Measurements from ENCODE around the gene PDXK.
"Not testable (repeated sequence)": the region's sequence is repeated elsewhere in the genome, so short reads cannot be mapped to it uniquely, and the experiment has no call there.

PDXK gene

DNA sequence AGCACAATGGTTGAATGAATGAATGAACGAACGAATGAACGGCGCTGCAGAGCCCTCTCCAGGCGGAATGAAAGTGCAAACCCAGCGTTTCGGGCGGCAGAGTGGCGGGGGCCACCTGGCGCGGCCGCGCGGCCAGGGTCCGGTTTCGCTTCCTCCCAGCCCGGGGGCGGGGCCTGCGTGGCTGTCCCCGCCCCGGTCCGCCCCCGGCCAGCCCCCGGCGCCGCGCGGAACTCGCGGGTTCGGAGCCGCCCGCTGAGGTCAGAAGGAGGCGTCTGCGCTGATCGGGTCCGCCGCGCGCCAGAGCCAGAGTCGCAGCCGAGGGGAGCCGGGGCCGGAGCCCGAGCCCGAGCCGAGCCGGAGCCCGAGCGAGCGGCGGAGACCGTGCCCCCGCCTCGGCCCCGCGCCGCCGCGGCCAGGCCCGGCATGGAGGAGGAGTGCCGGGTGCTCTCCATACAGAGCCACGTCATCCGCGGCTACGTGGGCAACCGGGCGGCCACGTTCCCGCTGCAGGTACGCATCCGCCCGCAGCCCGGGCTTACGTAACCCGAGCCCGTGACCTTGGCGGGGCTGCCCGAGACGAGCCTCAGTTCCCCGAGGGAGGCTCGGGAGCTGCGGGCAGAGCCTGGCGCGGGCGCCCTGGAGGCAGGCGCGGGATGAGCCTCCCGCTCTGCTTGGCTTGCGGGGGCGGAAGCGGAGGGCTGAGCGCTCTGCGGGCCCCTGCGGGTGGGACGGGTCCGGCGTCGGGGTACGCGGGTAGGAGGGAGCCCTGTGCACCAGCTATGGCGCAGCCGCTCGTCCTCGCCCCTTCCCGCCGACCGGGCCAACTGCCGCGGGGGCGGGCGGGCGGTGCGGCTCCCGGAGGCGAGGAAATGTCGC lies at the start of gene PDXK:
TSS of gene PDXK (plus strand) at position 258 of the 876 bp plus-strand sequence. CDS start at position 424, 166 bp downstream.
- peak; percentile 97 for DNase-seq

DNA sequence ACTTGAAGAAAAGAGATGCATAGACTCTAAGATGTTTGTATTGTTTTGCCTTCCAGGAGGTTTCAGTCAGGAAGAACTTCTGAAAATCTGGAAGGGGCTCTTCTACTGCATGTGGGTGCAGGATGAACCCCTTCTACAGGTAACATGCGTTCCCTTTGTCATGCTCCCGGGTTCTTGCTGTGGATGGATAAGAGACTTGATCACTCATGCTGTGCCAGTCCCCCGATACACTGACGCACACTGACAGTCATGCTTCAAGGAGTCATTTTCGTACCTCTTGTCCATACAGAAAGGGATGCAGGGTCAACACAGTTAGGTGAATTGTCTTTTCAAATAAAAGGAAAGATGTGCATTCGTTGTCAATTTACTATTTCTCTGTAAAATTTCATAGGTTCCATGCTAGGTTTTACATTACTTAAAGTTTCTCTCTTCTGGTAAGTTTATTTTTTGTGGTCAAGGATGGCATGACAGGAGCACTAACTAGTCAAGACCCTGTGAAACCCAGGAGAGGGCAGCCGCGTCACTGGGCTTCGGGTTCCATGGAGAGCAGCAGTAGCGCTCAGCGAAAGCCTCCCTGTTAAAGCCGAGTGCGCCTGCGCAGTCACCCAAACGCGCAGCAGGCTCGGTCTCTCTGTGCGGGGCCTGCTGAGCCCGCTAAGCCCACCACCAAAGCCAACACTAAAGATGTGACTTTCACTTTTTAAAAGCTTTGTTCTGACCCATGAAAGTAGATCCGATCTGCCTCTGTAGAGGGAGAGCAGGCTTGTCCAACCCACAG lies 48.9 kb upstream of the PDXK start:
- DNase-seq = no peak

DNA sequence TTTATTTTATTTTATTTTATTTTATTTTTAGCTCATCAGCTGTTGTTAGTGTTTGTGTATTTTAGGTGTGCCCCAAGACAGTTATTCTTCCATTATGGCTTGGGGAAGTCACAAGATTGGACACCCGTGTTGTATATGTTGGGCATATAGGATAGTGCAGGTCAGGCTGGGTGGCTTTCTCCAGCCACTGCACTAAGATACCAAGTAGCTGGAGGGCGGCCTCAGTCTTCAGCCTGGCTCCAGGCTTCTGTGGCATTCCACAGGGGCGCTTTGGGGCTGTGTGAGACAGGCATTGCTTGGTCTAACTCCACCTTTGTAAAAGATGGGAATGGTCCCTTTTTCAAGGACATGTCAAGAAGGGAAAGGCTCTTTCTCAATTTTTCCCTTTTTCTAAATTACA lies 43.1 kb upstream of the PDXK start:
- DNase-seq = no peak

DNA sequence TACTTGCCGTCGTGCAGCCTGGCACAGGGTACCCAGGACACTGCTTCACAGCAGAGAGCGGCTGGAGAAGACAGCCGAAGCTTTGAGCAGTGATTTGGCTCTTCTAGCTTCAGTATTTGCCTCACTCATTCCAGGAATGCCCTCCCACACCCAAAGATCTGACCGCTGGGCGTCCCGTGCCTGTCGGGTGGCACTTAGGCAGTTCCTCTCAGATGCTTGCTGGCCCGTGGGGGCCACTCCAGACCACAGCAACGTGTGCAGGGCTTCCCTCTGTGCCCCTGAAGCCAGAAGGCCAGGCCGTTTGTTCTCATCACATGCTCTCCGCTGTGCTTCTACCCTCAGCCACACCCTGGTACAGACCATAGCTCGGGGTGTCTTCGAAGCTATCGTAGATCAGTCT lies 42.5 kb upstream of the PDXK start:
- no peak for DNase-seq

DNA sequence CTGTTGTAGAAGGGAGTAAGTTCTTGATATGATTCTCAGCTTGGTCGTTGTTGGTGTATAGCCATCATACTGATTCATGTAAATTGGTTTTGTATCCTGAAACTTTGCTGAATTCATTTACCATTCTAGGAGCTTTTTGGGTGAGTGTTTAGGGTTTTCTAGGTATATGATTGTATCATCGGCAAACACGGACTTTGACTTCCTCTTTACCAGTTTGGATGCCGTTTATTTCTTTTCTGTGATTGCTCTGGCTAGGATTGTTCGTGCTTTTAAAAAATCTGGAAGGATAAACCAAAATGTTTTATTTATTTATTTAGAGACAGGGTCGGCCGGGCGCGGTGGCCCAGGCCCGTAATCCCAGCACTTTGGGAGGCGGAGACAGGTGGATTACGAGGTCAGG lies 39.0 kb upstream of the PDXK start:
- DNase-seq = no peak

DNA sequence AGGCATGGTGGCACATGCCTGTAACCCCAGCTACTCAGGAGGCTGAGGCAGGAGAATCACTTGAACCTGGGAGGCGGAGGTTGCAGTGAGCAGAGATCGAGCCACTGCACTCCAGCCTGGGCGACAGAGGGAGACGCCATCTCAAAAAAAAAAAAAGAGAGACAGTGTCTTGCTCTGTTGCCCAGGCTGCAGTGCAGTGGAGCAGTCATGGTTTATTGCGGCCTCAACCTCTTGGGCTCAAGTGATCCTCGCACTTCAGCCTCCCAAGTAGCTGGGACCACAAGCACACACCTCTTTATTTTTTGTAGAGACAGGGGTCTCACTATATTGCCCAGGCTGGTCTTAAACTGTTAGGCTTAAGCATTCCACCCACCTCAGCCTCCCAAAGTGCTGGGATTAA lies 38.5 kb upstream of the PDXK start:
- DNase-seq = not testable (repeated sequence)

DNA sequence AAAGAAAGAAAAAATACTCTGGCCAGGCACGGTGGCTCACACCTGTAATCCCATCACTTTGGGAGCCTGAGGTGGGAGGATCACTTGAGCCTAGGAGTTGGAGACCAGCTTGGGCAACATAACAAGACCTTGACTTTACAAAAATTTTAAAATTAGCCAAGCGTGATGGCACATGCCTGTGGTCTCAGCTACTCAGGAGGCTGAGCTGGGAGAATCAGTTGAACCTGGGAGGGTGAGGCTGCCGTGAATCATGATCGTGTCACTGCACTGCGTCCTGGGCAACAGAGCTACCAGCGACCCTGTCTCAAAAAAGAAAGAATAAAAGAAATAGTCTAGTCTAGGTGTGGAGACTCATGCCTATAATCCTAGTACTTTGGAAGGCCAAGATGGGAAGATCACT lies 37.3 kb upstream of the PDXK start:
- no peak for DNase-seq

DNA sequence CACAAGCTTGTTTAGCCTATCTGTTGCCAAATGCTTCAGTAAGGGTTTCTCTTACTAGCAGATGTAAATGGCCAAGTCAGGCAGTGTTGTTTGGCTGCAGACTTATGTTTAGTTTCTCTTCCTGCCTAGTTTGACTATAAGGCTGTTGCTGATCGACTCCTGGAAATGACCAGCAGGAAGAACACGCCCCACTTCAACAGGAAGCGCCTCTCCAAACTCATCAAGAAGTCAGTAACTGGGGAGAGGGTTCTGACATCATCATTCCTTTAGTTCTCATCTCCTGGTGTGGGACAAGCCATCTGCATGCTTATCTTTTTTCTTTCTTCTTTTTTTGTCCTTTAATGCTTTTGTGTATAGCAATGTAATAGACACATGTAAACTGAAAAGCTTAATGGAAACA lies 34.5 kb upstream of the PDXK start:
- DNase-seq = peak; percentile 29

DNA sequence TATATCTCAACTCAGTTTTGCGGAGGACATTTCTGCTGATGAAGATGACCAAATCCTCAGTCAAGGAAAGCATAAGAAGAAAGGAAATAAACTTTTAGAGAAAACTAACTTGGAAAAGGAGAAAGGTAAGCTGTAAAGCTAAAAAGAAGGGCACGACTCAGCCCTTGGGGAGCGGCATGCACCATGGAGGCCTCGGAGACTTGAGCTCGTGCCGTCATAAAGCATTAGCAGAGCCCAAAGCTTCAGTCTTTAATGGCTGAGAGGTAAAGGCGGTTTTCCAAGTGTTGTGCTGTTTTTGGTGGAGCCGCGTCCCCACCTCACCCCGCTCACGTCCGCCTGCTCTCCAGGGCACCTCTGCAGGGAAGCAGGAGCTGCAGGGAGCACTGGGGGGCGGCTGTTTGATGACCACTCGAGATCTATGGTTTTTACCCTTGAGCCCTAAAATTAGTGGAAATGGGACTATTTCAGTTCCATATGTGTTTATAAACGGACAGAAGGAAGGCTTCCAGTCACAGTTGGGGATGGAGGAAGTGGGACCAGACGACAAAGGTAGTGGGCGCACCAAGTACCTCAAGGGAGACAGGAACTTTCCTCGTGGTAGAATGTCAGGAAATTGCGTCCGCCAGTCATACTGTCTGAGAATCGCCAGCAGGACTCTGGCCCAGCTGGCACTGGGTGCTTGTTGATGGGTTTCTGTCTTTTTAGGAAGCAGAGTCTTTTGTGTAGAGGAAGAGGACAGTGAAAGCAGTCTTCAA lies 31.9 kb upstream of the PDXK start:
- DNase-seq = no peak

DNA sequence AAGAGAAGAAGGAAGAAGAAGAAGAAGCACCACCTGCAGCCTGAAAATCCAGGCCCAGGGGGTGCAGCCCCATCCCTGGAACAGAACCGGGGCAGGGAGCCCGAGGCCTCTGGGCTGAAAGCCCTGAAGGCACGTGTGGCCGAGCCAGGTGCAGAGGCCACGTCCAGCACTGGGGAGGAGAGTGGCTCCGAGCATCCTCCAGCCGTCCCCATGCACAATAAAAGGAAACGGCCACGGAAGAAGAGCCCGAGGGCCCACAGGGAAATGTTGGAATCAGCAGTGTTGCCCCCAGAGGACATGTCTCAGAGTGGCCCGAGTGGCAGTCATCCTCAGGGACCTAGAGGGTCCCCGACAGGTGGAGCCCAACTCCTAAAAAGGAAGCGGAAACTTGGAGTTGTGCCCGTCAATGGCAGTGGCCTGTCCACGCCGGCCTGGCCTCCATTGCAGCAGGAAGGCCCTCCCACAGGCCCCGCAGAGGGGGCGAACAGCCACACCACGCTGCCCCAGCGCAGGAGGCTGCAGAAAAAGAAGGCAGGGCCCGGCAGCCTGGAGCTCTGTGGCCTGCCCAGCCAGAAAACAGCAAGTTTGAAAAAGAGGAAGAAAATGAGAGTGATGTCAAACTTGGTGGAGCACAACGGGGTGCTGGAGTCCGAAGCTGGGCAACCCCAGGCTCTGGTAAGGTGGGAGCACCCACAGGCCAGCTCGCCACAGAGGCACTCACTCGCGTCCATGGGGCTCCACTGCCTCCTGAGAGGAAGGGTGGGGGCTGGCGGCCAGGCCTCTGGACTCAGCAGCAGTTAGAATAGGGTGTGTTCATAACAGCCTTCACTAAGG lies 31.1 kb upstream of the PDXK start:
- no peak for DNase-seq

DNA sequence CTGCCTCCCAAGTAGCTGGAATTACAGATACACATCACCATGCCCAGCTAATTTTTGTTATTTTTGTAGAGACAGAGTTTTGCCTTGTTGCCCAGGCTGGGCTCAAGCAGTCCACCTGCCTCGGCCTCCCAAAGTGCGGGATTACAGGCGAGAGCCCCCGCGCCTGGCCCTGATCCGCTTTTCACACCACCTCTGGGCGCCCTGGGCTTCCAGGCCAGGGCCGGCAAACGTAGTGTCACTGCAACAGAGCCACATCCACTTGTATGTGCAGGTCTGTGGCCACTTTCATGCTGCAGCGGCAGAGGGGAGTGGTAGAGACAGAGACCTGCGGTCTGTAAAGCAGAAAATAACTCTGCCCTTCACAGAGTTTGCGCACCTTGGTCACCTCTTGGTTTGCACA lies 30.0 kb upstream of the PDXK start:
- DNase-seq = no peak

DNA sequence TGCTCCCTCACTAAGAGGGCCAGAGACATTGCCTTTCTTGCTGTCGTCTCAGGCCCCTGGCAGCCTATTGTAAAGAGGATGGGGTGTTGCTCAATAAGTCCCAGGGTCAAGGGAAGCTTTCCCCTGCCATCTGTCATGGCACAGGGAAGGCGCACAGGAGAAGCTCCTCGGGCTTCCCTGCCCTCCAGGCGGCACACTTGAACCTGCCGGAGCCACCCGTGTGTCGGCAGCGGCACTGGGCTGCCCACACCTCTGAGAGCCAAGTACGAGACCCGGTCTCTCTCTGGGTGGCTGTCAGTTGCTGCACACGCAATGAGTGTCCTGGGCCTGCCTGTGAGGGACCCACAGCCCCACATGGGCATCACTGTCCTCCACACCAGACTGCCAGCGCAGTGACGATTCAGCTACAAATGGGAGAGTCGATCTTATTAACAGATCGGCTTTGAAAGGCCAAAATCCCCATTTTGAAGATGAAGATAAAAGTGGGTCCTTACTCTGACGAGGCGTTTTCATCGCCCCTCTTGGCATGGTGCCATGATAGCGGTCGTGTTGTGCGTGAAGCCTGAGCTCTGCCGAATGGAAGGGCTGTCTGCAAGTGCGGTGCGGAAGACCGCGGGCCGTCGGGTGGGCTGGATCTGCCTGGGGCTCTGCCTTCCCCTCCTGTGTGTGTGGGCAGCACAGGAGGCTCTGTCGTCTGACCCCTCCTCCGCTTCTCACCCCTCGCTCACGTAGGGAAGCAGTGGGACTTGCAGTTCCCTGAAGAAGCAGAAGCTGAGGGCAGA lies 29.2 kb upstream of the PDXK start:
- DNase-seq = no peak

DNA sequence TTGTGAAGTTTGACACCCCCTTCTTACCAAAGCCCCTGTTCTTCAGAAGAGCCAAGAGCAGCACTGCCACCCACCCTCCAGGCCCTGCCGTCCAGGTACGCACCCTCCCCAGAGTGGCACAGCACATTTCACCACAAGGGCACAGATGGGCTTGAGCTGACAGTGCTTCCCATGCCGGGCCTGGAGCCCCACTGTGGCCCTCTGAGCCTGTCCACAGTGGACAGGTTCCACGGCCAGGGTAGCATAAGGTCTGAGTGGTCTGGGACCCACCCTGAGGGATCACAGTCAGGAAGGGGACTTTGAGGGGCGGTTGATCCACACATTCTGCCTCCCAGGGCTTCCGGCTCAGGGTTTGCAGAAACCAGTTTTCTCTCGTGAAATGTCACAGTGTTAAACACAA lies 28.6 kb upstream of the PDXK start:
- DNase-seq = no peak

DNA sequence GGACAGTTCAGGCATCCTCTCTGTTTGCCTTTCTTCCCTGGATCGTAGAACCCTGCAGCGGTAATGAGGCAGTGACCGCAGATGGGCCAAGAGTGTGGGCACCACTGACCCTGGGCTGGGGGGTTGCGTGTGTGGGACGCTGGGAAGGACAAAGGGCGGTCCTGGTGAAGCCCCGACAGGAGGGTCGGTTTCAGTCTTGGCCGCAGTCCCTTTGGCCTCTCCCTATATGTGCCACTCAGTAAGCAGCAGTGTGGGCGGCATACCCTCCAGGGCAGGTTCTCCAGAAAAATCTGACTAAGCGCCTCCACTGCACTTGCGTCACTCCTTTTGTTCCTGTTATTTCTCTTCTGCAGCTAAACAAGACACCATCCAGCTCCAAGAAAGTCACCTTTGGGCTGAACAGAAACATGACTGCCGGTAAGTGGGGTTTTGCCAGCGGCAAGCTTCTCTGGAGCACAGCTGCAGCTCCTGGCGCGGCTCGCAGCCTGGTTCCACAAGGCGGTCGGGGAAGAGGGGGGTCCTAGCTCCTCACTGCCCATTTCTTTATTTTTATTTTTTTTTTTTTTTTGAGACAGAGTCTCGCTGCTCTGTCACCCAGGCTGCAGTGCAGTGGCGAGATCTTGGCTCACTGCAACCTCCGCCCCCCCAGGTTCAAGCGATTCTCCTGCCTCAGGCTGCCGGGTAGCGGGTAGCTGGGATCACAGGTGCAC lies 27.7 kb upstream of the PDXK start:
- no peak for DNase-seq

DNA sequence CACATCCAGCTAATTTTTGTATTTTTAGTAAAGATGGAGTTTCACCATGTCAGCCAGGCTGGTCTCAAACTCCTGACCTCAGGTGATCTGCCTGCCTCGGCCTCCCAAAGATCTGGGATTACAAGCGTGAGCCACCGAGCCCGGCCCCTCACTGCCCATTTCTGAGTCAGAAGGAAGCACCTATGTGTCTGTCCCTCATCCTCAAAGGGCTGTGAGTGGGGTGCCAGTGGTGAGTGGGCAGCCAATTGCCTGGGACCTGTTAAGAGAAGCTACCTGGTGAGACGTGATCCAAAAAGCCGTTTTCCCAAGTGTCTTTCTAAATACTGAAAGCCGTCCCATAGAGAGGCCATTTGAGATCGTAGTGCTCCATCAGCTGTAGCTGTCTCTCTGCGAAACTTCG lies 27.1 kb upstream of the PDXK start:
- no peak for DNase-seq

DNA sequence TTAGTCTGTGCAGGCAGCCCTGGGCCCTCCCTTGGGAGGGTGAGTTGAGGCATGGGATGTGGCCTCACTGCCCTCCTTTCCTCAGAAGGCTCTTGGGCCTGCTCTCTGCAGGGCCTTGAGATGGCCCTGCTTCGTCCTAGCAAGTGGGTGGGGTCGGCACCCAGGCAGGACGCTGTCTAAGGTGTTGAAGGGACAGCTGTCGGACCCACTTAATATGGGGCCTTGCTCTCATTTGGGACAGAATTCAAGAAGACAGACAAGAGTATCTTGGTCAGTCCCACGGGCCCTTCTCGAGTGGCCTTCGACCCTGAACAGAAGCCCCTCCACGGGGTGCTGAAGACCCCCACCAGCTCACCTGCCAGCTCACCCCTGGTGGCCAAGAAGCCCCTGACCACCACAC lies 26.0 kb upstream of the PDXK start:
- no peak for DNase-seq

DNA sequence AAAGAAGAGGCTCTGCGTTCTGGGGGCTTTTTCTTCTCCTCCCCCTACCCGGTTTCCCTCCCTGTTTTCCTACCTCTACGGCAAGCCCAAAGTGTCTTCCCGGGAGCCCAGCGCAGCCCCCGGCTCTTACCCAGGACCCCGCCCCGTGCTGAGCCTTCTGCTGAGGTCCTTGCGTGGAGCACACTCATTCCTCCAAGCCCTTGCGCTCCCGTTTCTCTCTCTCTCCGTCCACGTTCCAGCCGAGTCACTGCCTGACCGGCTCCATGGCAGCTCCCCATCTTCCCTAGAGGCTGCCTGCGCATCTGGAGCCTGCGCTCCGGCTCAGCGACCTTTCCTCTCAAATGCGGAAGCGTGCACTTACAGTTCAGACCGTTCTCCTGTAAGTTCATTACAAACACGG lies 24.9 kb upstream of the PDXK start:
- no peak for DNase-seq

DNA sequence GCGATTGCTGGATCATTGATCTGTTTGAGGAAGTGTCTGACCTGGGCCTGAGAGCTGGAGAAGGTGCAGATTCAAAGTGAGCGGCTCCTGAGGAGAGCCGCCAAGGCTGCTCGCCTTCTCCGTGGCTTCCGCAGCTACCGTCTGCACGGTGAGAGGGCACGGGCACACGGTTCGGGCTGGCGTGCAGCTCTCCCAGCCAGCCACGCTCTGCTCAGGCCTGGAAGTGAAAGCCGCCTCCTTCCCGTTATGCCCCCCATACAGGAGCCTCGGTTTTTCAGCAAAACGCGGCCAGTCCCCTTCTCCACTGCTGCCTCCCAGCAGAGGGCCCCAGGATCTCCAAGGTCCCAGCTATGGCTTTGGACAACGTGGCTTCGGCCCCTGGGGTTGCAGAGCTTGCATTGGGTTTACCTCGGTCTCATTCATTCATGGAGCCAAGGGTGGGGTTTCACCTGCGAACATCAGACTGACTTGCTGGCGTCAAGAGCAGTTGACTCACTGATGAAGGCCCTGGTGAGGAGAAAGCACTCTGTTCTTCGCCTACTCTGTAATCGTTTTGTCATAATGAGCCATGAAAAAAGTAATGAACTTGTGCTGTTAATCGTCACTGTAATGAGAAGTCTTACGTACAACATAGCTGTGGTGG lies 24.4 kb upstream of the PDXK start:
- no peak for DNase-seq

DNA sequence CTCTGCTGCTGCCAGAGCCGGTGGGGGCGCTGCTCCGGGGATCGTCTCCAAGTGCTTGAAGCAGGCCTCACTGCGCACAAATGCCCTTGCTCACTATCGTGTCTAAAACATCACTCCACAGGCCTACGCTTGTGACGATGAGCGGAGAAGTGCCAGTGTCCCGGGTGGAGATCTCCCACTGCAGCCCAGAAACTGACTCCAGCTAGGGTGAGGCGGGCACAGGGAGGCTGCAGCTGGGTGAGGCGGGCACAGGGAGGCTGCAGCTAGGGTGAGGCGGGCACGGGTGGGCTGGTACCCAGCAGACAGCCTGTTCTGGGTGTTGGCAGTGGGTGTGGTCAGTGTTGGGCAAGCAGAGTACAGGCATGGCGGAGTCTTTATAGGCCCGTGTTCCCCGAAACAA lies 22.7 kb upstream of the PDXK start:
- DNase-seq = no peak

Data from suppressor macrophage treated with lipopolysaccharide for 4 hours (primary cell).